Spleen (tissue), 11 donors: ENCODE results near the gene STUM. TPM values are rescaled to one million over a fixed set of nuclear protein-coding genes. Genes with fewer than 3 reads are reported as not detected.

Source experiments
- DNase-seq: peaks from one replicate; pipeline ENCODE4 v3.0.0-alpha.2; 2020
- H3K27ac ChIP-seq, 8 donors: fragments of 200-600 bp; sonication (generic) in 7 of 8; 1 replicate in 4 of 8; 2 replicates in 4 of 8; pipeline versions ENCODE4 v1.5.0 to v1.8.0; 2016 to 2021; ENCODE audit warnings: inconsistent platforms in 4 of 8, mild to moderate bottlenecking in 4 of 8, moderate library complexity in 1 of 8
- H3K27me3 ChIP-seq, 7 donors: fragments of 200-600 bp; sonication (generic) in 6 of 7; replicated peaks in 1 of 7; 1 replicate in 4 of 7; 2 replicates in 3 of 7; pipeline versions ENCODE4 v1.5.0 to v1.8.0; 2016 to 2021; ENCODE audit warnings: inconsistent platforms in 3 of 7, mild to moderate bottlenecking in 1 of 7
- H3K36me3 ChIP-seq, 6 donors: fragments of 200-600 bp; sonication (generic) in 5 of 6; 1 replicate in 4 of 6; 2 replicates in 2 of 6; pipeline versions ENCODE4 v1.5.0 to v1.8.0; 2016 to 2021; ENCODE audit warnings: inconsistent platforms in 2 of 6
- H3K4me1 ChIP-seq, 6 donors: fragments of 200-600 bp; sonication (generic) in 5 of 6; 1 replicate in 3 of 6; 2 replicates in 3 of 6; pipeline versions ENCODE4 v1.5.0 to v1.8.0; 2016 to 2021; ENCODE audit warnings: inconsistent platforms in 3 of 6
- H3K4me3 ChIP-seq, 8 donors: fragments of 200-600 bp; sonication (generic) in 7 of 8; 1 replicate in 4 of 8; 2 replicates in 4 of 8; pipeline versions ENCODE4 v1.5.0 to v1.8.0; 2016 to 2021; ENCODE audit warnings: inconsistent platforms in 4 of 8, mild to moderate bottlenecking in 4 of 8, moderate library complexity in 2 of 8
- H3K9me3 ChIP-seq, 8 donors: fragments of 200-600 bp; sonication (generic) in 7 of 8; 1 replicate in 4 of 8; 2 replicates in 4 of 8; pipeline versions ENCODE4 v1.5.0 to v1.8.0; 2016 to 2021; ENCODE audit warnings: inconsistent platforms in 4 of 8
- CTCF ChIP-seq, 11 experiments: fragments of 200-600 bp in 7 of 11; fragments of 450-650 bp in 4 of 11; sonication (generic) in 4 of 11; IDR thresholded peaks in 8 of 11; conservative IDR thresholded peaks in 3 of 11; 1 replicate in 7 of 11; 2 replicates in 4 of 11; pipeline versions ENCODE4 v1.4.0 to v1.8.0; 2016 to 2021; ENCODE audit warnings: antibody characterized with exemption in 11 of 11, inconsistent platforms in 4 of 11, mild to moderate bottlenecking in 1 of 11
- POLR2A ChIP-seq, 3 donors: fragments of 450-650 bp; IDR thresholded peaks; one replicate each; pipeline ENCODE4 v1.5.1; 2017; ENCODE audit warnings: antibody characterized with exemption in 3 of 3, mild to moderate bottlenecking in 1 of 3
- POLR2AphosphoS5 ChIP-seq, 3 donors: sonication (generic); formaldehyde crosslinking; IDR thresholded peaks; one replicate each; pipeline ENCODE4 v1.5.1; 2017; ENCODE audit warnings: antibody characterized with exemption in 3 of 3
- WGBS, 5 donors: extraction: QIAGEN DNeasy Blood & Tissue Kit in 3 of 5; methylation state at CpG; one replicate each; pipeline versions ENCODE4 v1.1.5 to v1.1.7; 2013 to 2018; 5-methylcytosine and 5-hydroxymethylcytosine counted together
- intact Hi-C: fragments of 100-400 bp; cut with DNase I; formaldehyde crosslinking; loops from one replicate; pipeline ENCODE4 v1.15.0; 2023; ENCODE audit warnings: low total_unique reads
- polyA plus RNA-seq, 3 donors: library from polyadenylated mRNA; stranded (reverse); fragments of 200-250 nt; gene quantifications; one replicate each; pipeline ENCODE4 v1.2.1, GENCODE V29; 2013
- total RNA-seq, 7 donors: library from RNA; depleted of rRNA in 3 of 7; stranded (reverse); fragments of >200 nt in 3 of 7; fragmentation: NEBNext Ultra II Directional in 4 of 7; extraction: Animal tissue kit (Norgen Biotek cat#: 25700) in 4 of 7; gene quantifications; one replicate each; pipeline versions ENCODE4 v1.1.0 to v1.2.1, GENCODE V29; 2016 to 2021
- donor health status: healthy with polysubstance abuse.
- donor health status: DM: no; HTN: no; CAD: no; lungs with moderate emphysema.
- donor health status: DM: no; HTN: no; CAD: no.
- donor health status: Bipolar disorder and iron deficiency.
- donor health status: healthy.
- donor health status: DM: no; HTN: no; CAD: no.
- donor health status: DM: yes; HTN: yes; CAD: no.

STUM gene
- total and polyA plus RNA-seq, 10 donors: 0.11 to 2.8 (median 0.49) TPM

- no peaks in the 10 kb centered on the region for H3K9me3 ChIP-seq
- no peak overlapping the region for H3K4me3 ChIP-seq
- DNase-seq: peak; percentile 73
- H3K27ac ChIP-seq: peak overlapping the region in 1 of 8 donors; percentile 25
- H3K27me3 ChIP-seq: no peaks in the 10 kb centered on the region
- WGBS, 5 donors: 86 to 93% (median 90%) methylated on average over 12 of the region's 12 CpGs
- H3K36me3 ChIP-seq: peaks cover 0 to 38% (median 29%) of the 10 kb centered on the region in 6 donors
- intact Hi-C loops: loop anchor here (10.0 kb wide), 1 partner anchor 84 kb away; the partner anchor contains the start of gene ITPKB
- peaks cover 0 to 18% (median 7%) of the 10 kb centered on the region in 6 donors for H3K4me1 ChIP-seq
- TF ChIP-seq CTCF (IDR thresholded peaks at IDR 0.05 in 8 of 11, conservative IDR thresholded peaks at IDR 0.05 in 3 of 11) (no peak), POLR2AphosphoS5 (IDR thresholded peaks at IDR 0.05) (no peak)
Measured at GRCh38 chr1:226651041-226651731, 102.6 kb downstream of the STUM start.

- TF ChIP-seq POLR2AphosphoS5 (IDR thresholded peaks at IDR 0.05): no peak
- TF ChIP-seq CTCF (IDR thresholded peaks at IDR 0.05 in 8 of 11, conservative IDR thresholded peaks at IDR 0.05 in 3 of 11): no peak
- Histone ChIP-seq H3K4me3 (no peak overlapping the region), H3K9me3 (no peaks in the 10 kb centered on the region), H3K27ac (no peak overlapping the region), H3K27me3 (no peaks in the 10 kb centered on the region), H3K4me1 (peaks cover 0 to 12% (median 4%) of the 10 kb centered on the region in 6 donors), H3K36me3 (peaks cover 0 to 38% (median 23%) of the 10 kb centered on the region in 6 donors)
- DNase-seq: peak; percentile 58
- WGBS, 5 donors: 67 to 82% (median 76%) methylated on average over 4 of the region's 4 CpGs
- intact Hi-C loops: loop anchor here (10.0 kb wide), 1 partner anchor 83 kb away; the partner anchor contains the start of gene ITPKB
Measured at GRCh38 chr1:226651732-226652105, 103.2 kb downstream of the STUM start.

- WGBS, 5 donors: 81 to 95% (median 89%) methylated on average over 6 of the region's 6 CpGs
Measured at GRCh38 chr1:226652613-226653012, 104.0 kb downstream of the STUM start.

More at GRCh38 chr1:226652613-226653012, 104.0 kb downstream of the STUM start:
- peak; percentile 77 for DNase-seq
- H3K36me3 ChIP-seq: peaks cover 0 to 32% (median 14%) of the 10 kb centered on the region in 6 donors
- H3K4me3 ChIP-seq: no peak overlapping the region
- H3K9me3 ChIP-seq: no peaks in the 10 kb centered on the region
- intact Hi-C loops: loop anchor here (10.0 kb wide), 1 partner anchor 82 kb away; the partner anchor contains the start of gene ITPKB
- H3K27ac ChIP-seq: peak overlapping the region in 2 of 8 donors; percentile 63 to 81
- no peaks in the 10 kb centered on the region for H3K27me3 ChIP-seq
- no peak for TF ChIP-seq POLR2A (IDR thresholded peaks at IDR 0.05)
- TF ChIP-seq POLR2AphosphoS5 (IDR thresholded peaks at IDR 0.05): no peak
- no peak for TF ChIP-seq CTCF (IDR thresholded peaks at IDR 0.05 in 8 of 11, conservative IDR thresholded peaks at IDR 0.05 in 3 of 11)
- H3K4me1 ChIP-seq: peaks cover 0 to 10% (median 0%) of the 10 kb centered on the region in 6 donors
